HG03565 (cell line): Measurements from ENCODE around the gene PTPRO.

ENCODE experiments used
- ATAC-seq: cut with Tn5 transposase; IDR thresholded peaks from one replicate; pipeline ENCODE4 v1.9.1; 2021; ENCODE audit warnings: mild to moderate bottlenecking, moderate library complexity; ENCODE audit not compliant: unreplicated experiment

PTPRO gene

GRCh38 chr12:15346488-15346887 is 24.2 kb downstream of the PTPRO start:
- no peak for ATAC-seq

GRCh38 chr12:15350643-15351042 is 28.3 kb downstream of the PTPRO start:
- ATAC-seq: no peak

- no peak for ATAC-seq
These were observed 33.5 kb downstream of the PTPRO start for GRCh38 chr12:15355766-15356165.

- no peak for ATAC-seq
These were observed 34.6 kb downstream of the PTPRO start for GRCh38 chr12:15356951-15357364.

- ATAC-seq: no peak
These were observed 42.2 kb downstream of the PTPRO start for GRCh38 chr12:15364221-15365160.

- ATAC-seq: no peak
These were observed 46.5 kb downstream of the PTPRO start for GRCh38 chr12:15368812-15369211.

- ATAC-seq: no peak
These were observed 50.0 kb downstream of the PTPRO start for GRCh38 chr12:15372352-15372751.

GRCh38 chr12:15387772-15388171 is 65.5 kb downstream of the PTPRO start:
- no peak for ATAC-seq

GRCh38 chr12:15389561-15389960 is 67.3 kb downstream of the PTPRO start:
- no peak for ATAC-seq

- no peak for ATAC-seq
These were observed 70.7 kb downstream of the PTPRO start for GRCh38 chr12:15393037-15393436.

- no peak for ATAC-seq
These were observed 71.7 kb downstream of the PTPRO start for GRCh38 chr12:15393995-15394394.

- ATAC-seq: no peak
These were observed 82.2 kb downstream of the PTPRO start for GRCh38 chr12:15404485-15404884.

GRCh38 chr12:15405606-15406005 is 83.3 kb downstream of the PTPRO start:
- no peak for ATAC-seq

GRCh38 chr12:15407025-15407424 is 84.7 kb downstream of the PTPRO start:
- ATAC-seq: no peak

GRCh38 chr12:15411842-15412241 is 89.5 kb downstream of the PTPRO start:
- ATAC-seq: no peak

- ATAC-seq: no peak
These were observed 95.4 kb downstream of the PTPRO start for GRCh38 chr12:15417691-15418090.

- no peak for ATAC-seq
These were observed 101.3 kb downstream of the PTPRO start for GRCh38 chr12:15423629-15424028.

- ATAC-seq: no peak
These were observed 105.6 kb downstream of the PTPRO start for GRCh38 chr12:15427913-15428312.

GRCh38 chr12:15428632-15429031 is 106.3 kb downstream of the PTPRO start:
- no peak for ATAC-seq

GRCh38 chr12:15429262-15429661 is 107.0 kb downstream of the PTPRO start:
- no peak for ATAC-seq

GRCh38 chr12:15435597-15435996 is 113.3 kb downstream of the PTPRO start:
- no peak for ATAC-seq

- ATAC-seq: no peak
These were observed 117.2 kb downstream of the PTPRO start for GRCh38 chr12:15439459-15439858.

GRCh38 chr12:15443050-15443449 is 120.7 kb downstream of the PTPRO start:
- ATAC-seq: no peak
